Cardiac muscle cell (in vitro differentiated cells and primary cell): ENCODE results near the gene ABTB2. TPM values are rescaled to one million over a fixed set of nuclear protein-coding genes. Genes with fewer than 3 reads are reported as not detected.

Source experiments
- DNase-seq, 2 donors: peaks; one replicate each; pipeline versions ENCODE4 v3.0.0 to v3.0.0-alpha.2; 2010 to 2017; ENCODE audit warnings: low read depth in 1 of 2, low spot score in 1 of 2
- H3K27ac ChIP-seq: fragments of 200-600 bp; sonication (generic); 2 replicates; pipeline ENCODE4 v1.5.1; 2016
- H3K27me3 ChIP-seq: fragments of 200-600 bp; sonication (generic); 2 replicates; pipeline ENCODE4 v1.6.0; 2016; ENCODE audit warnings: control low read depth
- H3K36me3 ChIP-seq: fragments of 200-600 bp; sonication (generic); 2 replicates; pipeline ENCODE4 v1.5.1; 2016; ENCODE audit warnings: control low read depth
- H3K4me1 ChIP-seq: fragments of 200-600 bp; sonication (generic); 2 replicates; pipeline ENCODE4 v1.8.1; 2017; ENCODE audit warnings: low read depth, mild to moderate bottlenecking, mixed run types
- H3K4me3 ChIP-seq: fragments of 200-600 bp; sonication (generic); 2 replicates; pipeline ENCODE4 v1.5.1; 2016; ENCODE audit warnings: mild to moderate bottlenecking
- H3K9me3 ChIP-seq: fragments of 200-600 bp; sonication (generic); 2 replicates; pipeline ENCODE4 v1.5.1; 2017; ENCODE audit warnings: low read depth, mild to moderate bottlenecking, control low read depth
- polyA plus RNA-seq: library from polyadenylated mRNA; unstranded; fragments of >200 nt; fragmentation: Nextera tagmentation; extraction: Ambion mirVana; gene quantifications from 2 replicates; pipeline ENCODE4 v1.2.1, GENCODE V29; 2016
- total RNA-seq: library from RNA; depleted of rRNA; stranded (reverse); fragments of >200 nt; gene quantifications from 2 replicates; pipeline ENCODE4 v1.2.3, GENCODE V29; 2016
- TF ChIP-seq, protein P1 (sequence below): IDR thresholded peaks from 2 replicates; pipeline ENCODE4 v1.5.1; 2012; ENCODE audit warnings: low read depth, mild to moderate bottlenecking, low read length

The ABTB2 gene
- total and polyA plus RNA-seq, 2 experiments from 2014 or later, result 29.0 to 61.3 TPM

DNA sequence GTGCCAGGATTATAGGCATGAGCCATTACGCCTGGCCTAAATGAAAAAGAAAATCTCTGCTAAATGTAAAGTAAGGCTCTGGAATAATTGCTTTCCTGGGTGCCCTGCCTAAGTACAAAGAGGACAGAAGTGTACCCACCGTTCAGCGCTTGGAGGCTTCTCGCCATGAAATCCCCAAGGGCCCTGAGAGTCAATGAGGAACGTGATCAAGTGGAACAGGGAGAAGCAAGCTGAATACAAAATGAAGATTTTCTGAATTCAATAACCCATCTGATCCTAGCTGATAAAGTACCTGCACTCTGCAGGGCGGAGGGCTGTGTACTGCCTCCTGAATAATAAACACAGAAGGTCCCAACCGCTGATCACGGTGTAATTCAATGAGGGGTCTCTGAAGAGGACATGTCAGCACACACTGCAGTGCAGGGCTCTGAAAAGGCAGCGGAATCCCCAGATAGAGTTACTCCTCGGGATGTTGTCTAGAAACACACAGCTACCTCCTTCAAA lies 97.7 kb downstream of the ABTB2 start:
- no peak for DNase-seq
- Histone ChIP-seq H3K9me3 (no peaks in the 10 kb centered on the region), H3K4me1 (peaks cover 35% of the 10 kb centered on the region), H3K27ac (no peak overlapping the region), H3K36me3 (no peaks in the 10 kb centered on the region), H3K27me3 (no peaks in the 10 kb centered on the region), H3K4me3 (no peak overlapping the region)
- TF ChIP-seq, protein P1, sequence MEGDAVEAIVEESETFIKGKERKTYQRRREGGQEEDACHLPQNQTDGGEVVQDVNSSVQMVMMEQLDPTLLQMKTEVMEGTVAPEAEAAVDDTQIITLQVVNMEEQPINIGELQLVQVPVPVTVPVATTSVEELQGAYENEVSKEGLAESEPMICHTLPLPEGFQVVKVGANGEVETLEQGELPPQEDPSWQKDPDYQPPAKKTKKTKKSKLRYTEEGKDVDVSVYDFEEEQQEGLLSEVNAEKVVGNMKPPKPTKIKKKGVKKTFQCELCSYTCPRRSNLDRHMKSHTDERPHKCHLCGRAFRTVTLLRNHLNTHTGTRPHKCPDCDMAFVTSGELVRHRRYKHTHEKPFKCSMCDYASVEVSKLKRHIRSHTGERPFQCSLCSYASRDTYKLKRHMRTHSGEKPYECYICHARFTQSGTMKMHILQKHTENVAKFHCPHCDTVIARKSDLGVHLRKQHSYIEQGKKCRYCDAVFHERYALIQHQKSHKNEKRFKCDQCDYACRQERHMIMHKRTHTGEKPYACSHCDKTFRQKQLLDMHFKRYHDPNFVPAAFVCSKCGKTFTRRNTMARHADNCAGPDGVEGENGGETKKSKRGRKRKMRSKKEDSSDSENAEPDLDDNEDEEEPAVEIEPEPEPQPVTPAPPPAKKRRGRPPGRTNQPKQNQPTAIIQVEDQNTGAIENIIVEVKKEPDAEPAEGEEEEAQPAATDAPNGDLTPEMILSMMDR, result no peak

DNA sequence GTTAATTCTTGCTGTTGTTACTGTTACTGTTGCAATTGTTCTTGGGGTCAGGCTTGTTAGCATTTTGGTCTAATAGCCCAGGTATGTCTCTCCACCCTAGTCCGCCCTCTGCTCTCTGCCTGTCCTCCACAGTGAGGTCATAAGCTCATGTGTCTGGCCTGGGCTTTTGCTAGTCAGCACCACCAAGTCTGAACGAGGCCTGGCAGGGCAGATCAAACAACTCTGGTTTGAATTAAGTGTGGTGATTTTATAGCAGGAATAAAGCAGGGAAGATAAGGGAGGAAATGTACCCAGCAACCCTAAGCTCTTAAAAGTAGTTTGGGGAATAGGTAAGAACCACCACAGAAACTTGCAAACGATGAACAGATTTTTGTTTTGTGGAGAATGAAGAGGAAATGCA lies 98.7 kb downstream of the ABTB2 start:
- Histone ChIP-seq H3K9me3 (no peaks in the 10 kb centered on the region), H3K27ac (peak overlapping the region; percentile 55), H3K4me3 (no peak overlapping the region), H3K4me1 (peaks cover 38% of the 10 kb centered on the region), H3K27me3 (no peaks in the 10 kb centered on the region), H3K36me3 (no peaks in the 10 kb centered on the region)
- TF ChIP-seq, protein P1, result no peak
- DNase-seq, result no peak

DNA sequence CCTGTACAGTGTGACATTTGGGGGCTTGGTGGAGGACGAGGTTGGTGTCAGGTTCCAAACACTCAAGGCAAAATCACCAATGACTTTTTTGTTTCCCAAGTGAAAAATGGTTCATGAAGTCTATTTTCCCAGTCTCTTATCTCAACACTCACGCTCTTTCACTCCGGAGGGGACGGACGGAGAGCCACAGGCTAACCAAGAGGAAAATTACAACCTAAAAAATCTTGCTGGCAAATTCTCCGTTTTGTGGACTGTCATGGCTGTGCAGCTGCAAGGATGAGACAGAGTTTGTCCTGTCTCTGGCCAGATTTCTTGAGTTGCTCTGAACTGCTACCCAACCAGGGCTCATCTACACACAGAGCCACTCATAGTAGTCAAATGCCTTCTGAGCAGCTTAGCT lies 101.2 kb downstream of the ABTB2 start:
- TF ChIP-seq, protein P1, result no peak
- DNase-seq, result no peak
- no peak overlapping the region for H3K4me3 ChIP-seq
- no peaks in the 10 kb centered on the region for H3K27me3 ChIP-seq
- H3K4me1 ChIP-seq, result peaks cover 33% of the 10 kb centered on the region
- H3K27ac ChIP-seq, result peak overlapping the region; percentile 62
- H3K9me3 ChIP-seq, result no peaks in the 10 kb centered on the region
- H3K36me3 ChIP-seq, result no peaks in the 10 kb centered on the region

DNA sequence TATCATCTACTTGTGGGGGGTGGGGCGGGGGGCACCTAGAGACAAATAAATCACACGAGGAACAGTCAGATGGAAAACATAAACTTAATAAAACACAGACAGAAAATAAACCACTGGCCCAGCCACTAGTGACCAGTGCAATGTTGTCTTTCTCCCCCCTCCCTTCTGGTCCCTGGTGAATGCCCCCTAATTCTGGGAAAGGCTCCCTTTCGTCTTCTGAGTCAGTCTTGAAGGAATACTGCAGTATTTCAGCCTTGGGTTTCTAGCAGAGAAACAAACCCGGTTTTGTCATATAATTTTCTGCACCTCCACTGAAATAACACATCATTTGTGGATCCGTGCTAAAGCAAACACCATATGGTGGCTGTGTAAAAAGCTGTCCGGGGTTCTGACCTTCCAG lies 101.7 kb downstream of the ABTB2 start:
- Histone ChIP-seq H3K36me3 (no peaks in the 10 kb centered on the region), H3K9me3 (no peaks in the 10 kb centered on the region), H3K4me3 (no peak overlapping the region), H3K27ac (peak overlapping the region; percentile 62), H3K4me1 (peaks cover 38% of the 10 kb centered on the region), H3K27me3 (no peaks in the 10 kb centered on the region)
- TF ChIP-seq, protein P1, result no peak
- no peak for DNase-seq

DNA sequence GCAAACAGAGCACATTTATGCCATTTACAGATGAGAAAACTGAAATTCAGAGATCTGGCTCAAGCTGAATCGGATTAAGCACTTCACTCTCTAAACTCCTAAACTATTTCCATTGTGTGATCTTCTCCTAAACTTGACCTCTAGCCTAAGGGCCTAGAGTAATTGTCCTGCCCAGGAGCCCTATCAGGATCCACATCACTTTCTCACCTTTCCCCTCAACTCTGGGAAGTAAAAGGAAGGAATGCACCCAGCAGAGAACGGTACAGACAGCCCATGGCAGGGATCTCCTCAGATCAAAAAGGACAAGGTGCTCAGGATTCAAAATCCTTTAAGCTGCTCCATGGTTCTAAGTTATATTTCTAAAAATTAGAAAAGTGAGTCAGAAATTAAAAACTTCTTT lies 102.7 kb downstream of the ABTB2 start:
- DNase-seq, result no peak
- no peaks in the 10 kb centered on the region for H3K36me3 ChIP-seq
- H3K9me3 ChIP-seq, result no peaks in the 10 kb centered on the region
- H3K4me3 ChIP-seq, result no peak overlapping the region
- TF ChIP-seq, protein P1, result no peak
- H3K27me3 ChIP-seq, result no peaks in the 10 kb centered on the region
- H3K4me1 ChIP-seq, result peaks cover 44% of the 10 kb centered on the region
- no peak overlapping the region for H3K27ac ChIP-seq

DNA sequence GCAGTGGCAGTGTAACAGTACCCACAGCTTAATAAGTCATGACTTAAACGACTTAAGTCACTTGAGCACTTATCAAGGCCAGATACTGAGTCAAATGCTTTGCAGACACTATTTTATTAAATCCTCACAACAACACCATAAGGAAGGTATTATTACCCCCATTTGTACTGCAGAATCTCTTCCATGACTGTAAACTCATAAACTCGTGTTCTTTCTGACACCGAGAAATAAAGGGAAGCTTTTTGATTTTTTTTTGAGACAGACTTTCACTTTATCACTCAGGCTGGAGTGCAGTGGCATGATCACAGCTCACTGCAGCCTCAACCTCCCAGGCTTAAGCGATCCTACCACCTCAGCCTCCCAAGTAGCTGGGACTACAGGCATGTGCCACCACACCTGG lies 103.8 kb downstream of the ABTB2 start:
- H3K27me3 ChIP-seq, result no peaks in the 10 kb centered on the region
- TF ChIP-seq, protein P1, result no peak
- H3K4me1 ChIP-seq, result peaks cover 47% of the 10 kb centered on the region
- no peaks in the 10 kb centered on the region for H3K9me3 ChIP-seq
- H3K27ac ChIP-seq, result no peak overlapping the region
- DNase-seq, result no peak
- no peak overlapping the region for H3K4me3 ChIP-seq
- H3K36me3 ChIP-seq, result no peaks in the 10 kb centered on the region
